Liver (tissue), 9 donors: ENCODE measurements around the gene GHITM. TPM values are rescaled to one million over a fixed set of nuclear protein-coding genes. Genes with fewer than 3 reads are reported as not detected.

Experiments
- DNase-seq: peaks from one replicate; pipeline ENCODE4 v3.0.0-alpha.2; 2017; ENCODE audit warnings: low spot score
- H3K27ac ChIP-seq, 2 donors: one replicate each; pipeline ENCODE4 v1.7.0; 2013; ENCODE audit warnings: inconsistent platforms in 2 of 2, low read length in 2 of 2, control low read depth in 1 of 2, low read depth in 1 of 2, mild to moderate bottlenecking in 1 of 2
- H3K27me3 ChIP-seq, 4 donors: one replicate each; pipeline versions ENCODE4 v1.6.1 to v1.7.0; 2013; ENCODE audit warnings: low read length in 3 of 4, inconsistent platforms in 1 of 4, mild to moderate bottlenecking in 1 of 4, moderate library complexity in 1 of 4; ENCODE audit not compliant: control insufficient read depth in 4 of 4, insufficient read depth in 4 of 4
- H3K36me3 ChIP-seq, 4 donors: one replicate each; pipeline versions ENCODE4 v1.6.1 to v1.7.0; 2013; ENCODE audit warnings: low read length in 3 of 4, mild to moderate bottlenecking in 3 of 4, low read depth in 1 of 4, moderate library complexity in 1 of 4; ENCODE audit not compliant: control insufficient read depth in 4 of 4, insufficient read depth in 3 of 4
- H3K4me1 ChIP-seq, 4 donors: one replicate each; pipeline versions ENCODE4 v1.6.1 to v1.7.0; 2013; ENCODE audit warnings: low read length in 3 of 4, mild to moderate bottlenecking in 3 of 4, moderate library complexity in 1 of 4; ENCODE audit not compliant: control insufficient read depth in 4 of 4, insufficient read depth in 4 of 4
- H3K4me3 ChIP-seq, 3 donors: one replicate each; pipeline versions ENCODE4 v1.6.1 to v1.7.0; 2013; ENCODE audit warnings: low read length in 3 of 3, control low read depth in 1 of 3, low read depth in 1 of 3, mild to moderate bottlenecking in 1 of 3
- H3K9ac ChIP-seq, 2 donors: one replicate each; pipeline ENCODE4 v1.7.0; 2013; ENCODE audit warnings: low read length in 2 of 2, mild to moderate bottlenecking in 2 of 2, moderate library complexity in 2 of 2, control low read depth in 1 of 2, low read depth in 1 of 2
- H3K9me3 ChIP-seq, 4 donors: one replicate each; pipeline versions ENCODE4 v1.6.1 to v1.7.0; 2013; ENCODE audit warnings: low read length in 3 of 4; ENCODE audit not compliant: control insufficient read depth in 4 of 4
- EGR1 ChIP-seq, 2 donors: IDR thresholded peaks; 2 replicates each; pipeline ENCODE4 v1.6.1; 2016 to 2018; ENCODE audit warnings: antibody characterized with exemption in 2 of 2, low read depth in 2 of 2
- FOXA1 ChIP-seq: IDR thresholded peaks from 2 replicates; pipeline ENCODE4 v1.6.1; 2016; ENCODE audit warnings: antibody characterized with exemption
- FOXA2 ChIP-seq: IDR thresholded peaks from 2 replicates; pipeline ENCODE4 v1.6.1; 2016; ENCODE audit warnings: antibody characterized with exemption
- GABPA ChIP-seq, 2 donors: IDR thresholded peaks in 1 of 2; conservative IDR thresholded peaks in 1 of 2; 2 replicates each; pipeline ENCODE4 v1.6.1; 2016; ENCODE audit warnings: antibody characterized with exemption in 2 of 2, mild to moderate bottlenecking in 1 of 2, moderate library complexity in 1 of 2
- HNF4A ChIP-seq, 2 donors: conservative IDR thresholded peaks; 2 replicates each; pipeline ENCODE4 v1.6.1; 2016; ENCODE audit warnings: antibody characterized with exemption in 2 of 2, mild to moderate bottlenecking in 2 of 2
- HNF4G ChIP-seq: IDR thresholded peaks from 2 replicates; pipeline ENCODE4 v1.6.1; 2016; ENCODE audit warnings: antibody characterized with exemption
- JUND ChIP-seq, 2 donors: IDR thresholded peaks; 2 replicates each; pipeline ENCODE4 v1.6.1; 2016; ENCODE audit warnings: antibody characterized with exemption in 2 of 2
- NR2F2 ChIP-seq: IDR thresholded peaks from 2 replicates; pipeline ENCODE4 v1.6.1; 2016; ENCODE audit warnings: antibody characterized with exemption
- RAD21 ChIP-seq, 2 donors: IDR thresholded peaks; 2 replicates each; pipeline ENCODE4 v1.6.1; 2016; ENCODE audit warnings: antibody characterized with exemption in 2 of 2, mild to moderate bottlenecking in 2 of 2
- RXRA ChIP-seq, 2 donors: IDR thresholded peaks; 2 replicates each; pipeline ENCODE4 v1.6.1; 2017 to 2018; ENCODE audit warnings: antibody characterized with exemption in 2 of 2, mild to moderate bottlenecking in 1 of 2
- SP1 ChIP-seq: IDR thresholded peaks from 2 replicates; pipeline ENCODE4 v1.6.1; 2018; ENCODE audit warnings: antibody characterized with exemption, mild to moderate bottlenecking
- TAF1 ChIP-seq: conservative IDR thresholded peaks from 2 replicates; pipeline ENCODE4 v1.6.1; 2016; ENCODE audit warnings: antibody characterized with exemption, mild to moderate bottlenecking
- YY1 ChIP-seq: IDR thresholded peaks from 2 replicates; pipeline ENCODE4 v1.6.1; 2016; ENCODE audit warnings: antibody characterized with exemption, mild to moderate bottlenecking
- WGBS: extraction: QIAGEN DNeasy Blood & Tissue Kit; methylation state at CpG from one replicate; pipeline ENCODE4 v1.1.7; 2013; 5-methylcytosine and 5-hydroxymethylcytosine counted together
- polyA plus RNA-seq, 2 donors: library from polyadenylated mRNA; stranded (reverse) in 1 of 2; unstranded in 1 of 2; fragments of 200-250 nt in 1 of 2; fragments of >200 nt in 1 of 2; fragmentation: Nextera tagmentation in 1 of 2; extraction: Ambion mirVana in 1 of 2; gene quantifications; one replicate each; pipeline versions ENCODE4 v1.2.1 to v1.2.3, GENCODE V29; 2013 to 2015
- total RNA-seq, 2 donors: library from RNA; depleted of rRNA; stranded (reverse); fragments of >200 nt; gene quantifications; one replicate each; pipeline ENCODE4 v1.2.3, GENCODE V29; 2014
- TF ChIP-seq, protein P1 (sequence below): IDR thresholded peaks from 2 replicates; pipeline ENCODE4 v1.6.1; 2016; ENCODE audit warnings: antibody characterized with exemption
- TF ChIP-seq, protein P2 (sequence below): IDR thresholded peaks from 2 replicates; pipeline ENCODE4 v1.6.1; 2016; ENCODE audit warnings: antibody characterized with exemption
- TF ChIP-seq, protein P3 (sequence below): IDR thresholded peaks from 2 replicates; pipeline ENCODE4 v1.6.1; 2016; ENCODE audit warnings: antibody characterized with exemption, mild to moderate bottlenecking
- TF ChIP-seq, protein P4 (sequence below): IDR thresholded peaks from 2 replicates; pipeline ENCODE4 v1.6.1; 2016; ENCODE audit warnings: antibody characterized with exemption
- donor health status: healthy.
- donor health status: healthy.
- donor health status: healthy.
- donor health status: healthy.
- donor health status: healthy.

The GHITM gene
- total and polyA plus RNA-seq, 4 donors, result 156 to 252 (median 194) TPM

DNA sequence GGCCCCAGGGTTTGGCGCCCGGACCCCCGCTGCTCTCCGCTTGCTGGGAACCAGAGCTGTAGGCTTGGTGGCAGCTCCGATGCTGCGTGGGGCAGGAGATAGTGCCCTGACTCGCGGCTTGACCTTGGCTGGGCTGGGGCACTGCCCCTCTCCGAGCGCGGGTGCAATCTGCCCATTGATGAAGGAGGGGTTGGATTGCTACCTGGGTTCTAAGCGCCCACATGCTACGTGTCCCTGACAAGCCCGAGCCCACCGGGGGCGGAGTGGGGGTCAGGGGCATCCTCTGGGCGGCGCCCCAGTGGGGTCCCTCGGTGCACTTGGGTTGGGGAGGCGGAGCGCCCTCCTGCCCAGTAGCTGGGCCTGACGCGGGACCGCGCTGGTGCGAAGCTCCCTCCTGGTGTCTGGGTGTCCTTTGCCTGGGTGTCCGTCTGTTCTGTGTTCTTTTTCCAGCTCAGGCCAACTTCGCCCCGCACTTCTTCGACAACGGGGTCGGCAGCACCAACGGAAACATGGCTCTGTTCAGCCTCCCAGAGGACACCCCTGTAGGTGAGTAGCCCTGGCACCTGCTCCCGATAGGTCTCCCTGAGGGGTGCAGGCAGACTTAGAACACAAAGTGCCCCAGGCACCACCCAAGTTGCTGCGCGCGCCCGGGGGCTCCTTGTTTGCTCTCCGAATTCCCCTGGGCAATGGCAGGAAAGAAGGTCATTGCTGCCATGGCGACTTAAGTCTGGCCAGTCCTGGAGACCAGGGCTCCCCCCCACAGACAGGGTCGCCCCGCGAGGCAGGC, 55.9 kb downstream of the GHITM start:
- Histone ChIP-seq H3K9me3 (no peaks in the 10 kb centered on the region), H3K9ac (no peak overlapping the region), H3K27ac (no peak overlapping the region), H3K4me1 (peaks cover 4 to 13% (median 7%) of the 10 kb centered on the region in 4 donors), H3K4me3 (peak overlapping the region in 1 of 3 donors; percentile 53), H3K27me3 (peaks cover 0 to 11% (median 7%) of the 10 kb centered on the region in 4 donors), H3K36me3 (no peaks in the 10 kb centered on the region)
- no peak for TF ChIP-seq GABPA (IDR thresholded peaks at IDR 0.05 in 1 of 2, conservative IDR thresholded peaks at IDR 0.05 in 1 of 2)
- no peak for TF ChIP-seq HNF4G
- no peak for TF ChIP-seq SP1
- TF ChIP-seq FOXA1, result no peak
- TF ChIP-seq, protein P1, sequence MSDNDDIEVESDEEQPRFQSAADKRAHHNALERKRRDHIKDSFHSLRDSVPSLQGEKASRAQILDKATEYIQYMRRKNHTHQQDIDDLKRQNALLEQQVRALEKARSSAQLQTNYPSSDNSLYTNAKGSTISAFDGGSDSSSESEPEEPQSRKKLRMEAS, result no peak
- no peak for TF ChIP-seq FOXA2
- no peak for TF ChIP-seq HNF4A (conservative IDR thresholded peaks at IDR 0.05)
- TF ChIP-seq YY1, result no peak
- TF ChIP-seq RAD21 (IDR thresholded peaks at IDR 0.05), result no peak
- TF ChIP-seq, protein P2, sequence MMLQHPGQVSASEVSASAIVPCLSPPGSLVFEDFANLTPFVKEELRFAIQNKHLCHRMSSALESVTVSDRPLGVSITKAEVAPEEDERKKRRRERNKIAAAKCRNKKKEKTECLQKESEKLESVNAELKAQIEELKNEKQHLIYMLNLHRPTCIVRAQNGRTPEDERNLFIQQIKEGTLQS, result no peak
- TF ChIP-seq, protein P3, sequence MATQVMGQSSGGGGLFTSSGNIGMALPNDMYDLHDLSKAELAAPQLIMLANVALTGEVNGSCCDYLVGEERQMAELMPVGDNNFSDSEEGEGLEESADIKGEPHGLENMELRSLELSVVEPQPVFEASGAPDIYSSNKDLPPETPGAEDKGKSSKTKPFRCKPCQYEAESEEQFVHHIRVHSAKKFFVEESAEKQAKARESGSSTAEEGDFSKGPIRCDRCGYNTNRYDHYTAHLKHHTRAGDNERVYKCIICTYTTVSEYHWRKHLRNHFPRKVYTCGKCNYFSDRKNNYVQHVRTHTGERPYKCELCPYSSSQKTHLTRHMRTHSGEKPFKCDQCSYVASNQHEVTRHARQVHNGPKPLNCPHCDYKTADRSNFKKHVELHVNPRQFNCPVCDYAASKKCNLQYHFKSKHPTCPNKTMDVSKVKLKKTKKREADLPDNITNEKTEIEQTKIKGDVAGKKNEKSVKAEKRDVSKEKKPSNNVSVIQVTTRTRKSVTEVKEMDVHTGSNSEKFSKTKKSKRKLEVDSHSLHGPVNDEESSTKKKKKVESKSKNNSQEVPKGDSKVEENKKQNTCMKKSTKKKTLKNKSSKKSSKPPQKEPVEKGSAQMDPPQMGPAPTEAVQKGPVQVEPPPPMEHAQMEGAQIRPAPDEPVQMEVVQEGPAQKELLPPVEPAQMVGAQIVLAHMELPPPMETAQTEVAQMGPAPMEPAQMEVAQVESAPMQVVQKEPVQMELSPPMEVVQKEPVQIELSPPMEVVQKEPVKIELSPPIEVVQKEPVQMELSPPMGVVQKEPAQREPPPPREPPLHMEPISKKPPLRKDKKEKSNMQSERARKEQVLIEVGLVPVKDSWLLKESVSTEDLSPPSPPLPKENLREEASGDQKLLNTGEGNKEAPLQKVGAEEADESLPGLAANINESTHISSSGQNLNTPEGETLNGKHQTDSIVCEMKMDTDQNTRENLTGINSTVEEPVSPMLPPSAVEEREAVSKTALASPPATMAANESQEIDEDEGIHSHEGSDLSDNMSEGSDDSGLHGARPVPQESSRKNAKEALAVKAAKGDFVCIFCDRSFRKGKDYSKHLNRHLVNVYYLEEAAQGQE, result no peak
- no peak for TF ChIP-seq JUND (IDR thresholded peaks at IDR 0.05)
- TF ChIP-seq NR2F2, result no peak
- no peak for TF ChIP-seq EGR1 (IDR thresholded peaks at IDR 0.05; ENCODE audit: low read depth in 2 of 2)
- TF ChIP-seq RXRA (IDR thresholded peaks at IDR 0.05), result no peak
- TF ChIP-seq, protein P4, sequence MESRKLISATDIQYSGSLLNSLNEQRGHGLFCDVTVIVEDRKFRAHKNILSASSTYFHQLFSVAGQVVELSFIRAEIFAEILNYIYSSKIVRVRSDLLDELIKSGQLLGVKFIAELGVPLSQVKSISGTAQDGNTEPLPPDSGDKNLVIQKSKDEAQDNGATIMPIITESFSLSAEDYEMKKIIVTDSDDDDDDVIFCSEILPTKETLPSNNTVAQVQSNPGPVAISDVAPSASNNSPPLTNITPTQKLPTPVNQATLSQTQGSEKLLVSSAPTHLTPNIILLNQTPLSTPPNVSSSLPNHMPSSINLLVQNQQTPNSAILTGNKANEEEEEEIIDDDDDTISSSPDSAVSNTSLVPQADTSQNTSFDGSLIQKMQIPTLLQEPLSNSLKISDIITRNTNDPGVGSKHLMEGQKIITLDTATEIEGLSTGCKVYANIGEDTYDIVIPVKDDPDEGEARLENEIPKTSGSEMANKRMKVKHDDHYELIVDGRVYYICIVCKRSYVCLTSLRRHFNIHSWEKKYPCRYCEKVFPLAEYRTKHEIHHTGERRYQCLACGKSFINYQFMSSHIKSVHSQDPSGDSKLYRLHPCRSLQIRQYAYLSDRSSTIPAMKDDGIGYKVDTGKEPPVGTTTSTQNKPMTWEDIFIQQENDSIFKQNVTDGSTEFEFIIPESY, result no peak
- no peak for TF ChIP-seq TAF1
- 17% methylated on average over 43 of the region's 43 CpGs for WGBS
- no peak for DNase-seq

DNA sequence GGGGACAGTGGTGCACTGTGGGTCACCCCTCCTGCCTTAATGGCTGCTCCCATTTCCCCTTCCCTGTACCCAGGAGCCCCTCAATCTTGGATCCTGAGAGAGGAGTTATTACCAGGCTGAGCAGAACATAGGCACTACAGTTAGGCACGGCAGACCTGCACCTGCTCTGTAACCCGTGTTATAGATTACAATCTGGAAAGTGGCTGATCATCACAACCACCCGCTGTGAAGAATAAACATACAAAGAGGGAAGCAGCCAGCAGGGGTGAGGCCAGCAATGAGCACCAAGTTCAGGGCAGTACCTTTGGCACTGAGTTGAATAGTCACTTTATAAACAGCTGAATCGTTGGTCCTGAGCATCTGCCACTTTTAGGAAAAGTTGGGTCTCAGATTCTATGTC, 56.8 kb downstream of the GHITM start:
- H3K27me3 ChIP-seq, result peaks cover 0 to 11% (median 7%) of the 10 kb centered on the region in 4 donors
- no peak overlapping the region for H3K4me3 ChIP-seq
- DNase-seq, result no peak
- no peaks in the 10 kb centered on the region for H3K36me3 ChIP-seq
- H3K27ac ChIP-seq, result no peak overlapping the region
- 17% methylated on average over 4 of the region's 4 CpGs for WGBS
- TF ChIP-seq RXRA (IDR thresholded peaks at IDR 0.05), result no peak
- TF ChIP-seq RAD21 (IDR thresholded peaks at IDR 0.05), result no peak
- H3K4me1 ChIP-seq, result peaks cover 4 to 13% (median 7%) of the 10 kb centered on the region in 4 donors
- no peak overlapping the region for H3K9ac ChIP-seq
- no peaks in the 10 kb centered on the region for H3K9me3 ChIP-seq
